ENCODE data around the gene PPM1E.

DNA sequence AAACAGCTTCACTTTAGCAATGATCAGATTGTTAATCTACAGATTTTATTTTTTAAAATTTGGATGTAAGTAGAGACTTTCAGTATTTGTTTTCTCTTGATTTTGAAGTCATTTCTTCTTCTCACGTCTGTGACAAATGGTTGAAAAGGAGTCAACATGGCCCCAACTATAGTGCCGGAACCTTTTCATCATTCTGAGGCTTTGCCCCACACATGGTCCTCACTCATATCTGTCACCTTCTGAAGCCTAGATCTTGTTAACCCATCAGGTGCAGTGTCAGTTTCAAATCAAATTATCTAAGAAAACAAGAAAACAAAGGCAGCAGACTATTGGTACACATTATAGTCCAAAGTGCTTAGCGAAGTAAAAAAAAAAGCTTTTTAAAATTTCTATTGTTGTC lies 227.0 kb downstream of the PPM1E start:
- no peak for TF ChIP-seq POLR2A (IDR thresholded peaks at IDR 0.05)
- TF ChIP-seq, protein P1, sequence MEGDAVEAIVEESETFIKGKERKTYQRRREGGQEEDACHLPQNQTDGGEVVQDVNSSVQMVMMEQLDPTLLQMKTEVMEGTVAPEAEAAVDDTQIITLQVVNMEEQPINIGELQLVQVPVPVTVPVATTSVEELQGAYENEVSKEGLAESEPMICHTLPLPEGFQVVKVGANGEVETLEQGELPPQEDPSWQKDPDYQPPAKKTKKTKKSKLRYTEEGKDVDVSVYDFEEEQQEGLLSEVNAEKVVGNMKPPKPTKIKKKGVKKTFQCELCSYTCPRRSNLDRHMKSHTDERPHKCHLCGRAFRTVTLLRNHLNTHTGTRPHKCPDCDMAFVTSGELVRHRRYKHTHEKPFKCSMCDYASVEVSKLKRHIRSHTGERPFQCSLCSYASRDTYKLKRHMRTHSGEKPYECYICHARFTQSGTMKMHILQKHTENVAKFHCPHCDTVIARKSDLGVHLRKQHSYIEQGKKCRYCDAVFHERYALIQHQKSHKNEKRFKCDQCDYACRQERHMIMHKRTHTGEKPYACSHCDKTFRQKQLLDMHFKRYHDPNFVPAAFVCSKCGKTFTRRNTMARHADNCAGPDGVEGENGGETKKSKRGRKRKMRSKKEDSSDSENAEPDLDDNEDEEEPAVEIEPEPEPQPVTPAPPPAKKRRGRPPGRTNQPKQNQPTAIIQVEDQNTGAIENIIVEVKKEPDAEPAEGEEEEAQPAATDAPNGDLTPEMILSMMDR (IDR thresholded peaks at IDR 0.05), result no peak

Data from body of pancreas (tissue), 4 donors.